ENCODE measurements around the gene OR7G1. TPM values are rescaled to one million over a fixed set of nuclear protein-coding genes. Genes with fewer than 3 reads are reported as not detected.
"Not testable (repeated sequence)": the region's sequence is repeated elsewhere in the genome, so short reads cannot be mapped to it uniquely, and the experiment has no call there.

OR7G1 gene
- total RNA-seq, 1 donor from 2014 or later = not detected

- intact Hi-C loops (cut with micrococcal nuclease) = no loop called here
Observed at GRCh38 chr19:9086761-9087160, 28.8 kb downstream of the OR7G1 start, which contains the start of gene OR1M1. TSS of gene OR1M1 (plus strand) at chr19:9087061. CDS start at chr19:9093245, 6,184 bp downstream.

- intact Hi-C loops (cut with micrococcal nuclease) = loop anchor here (1.0 kb wide), 1 partner anchor 424 kb away; no protein-coding TSS in a partner anchor
Observed at GRCh38 chr19:9078651-9079050, 36.9 kb downstream of the OR7G1 start.

GRCh38 chr19:9076901-9077300, 38.7 kb downstream of the OR7G1 start:
- intact Hi-C loops (cut with micrococcal nuclease) = no loop called here

DNA sequence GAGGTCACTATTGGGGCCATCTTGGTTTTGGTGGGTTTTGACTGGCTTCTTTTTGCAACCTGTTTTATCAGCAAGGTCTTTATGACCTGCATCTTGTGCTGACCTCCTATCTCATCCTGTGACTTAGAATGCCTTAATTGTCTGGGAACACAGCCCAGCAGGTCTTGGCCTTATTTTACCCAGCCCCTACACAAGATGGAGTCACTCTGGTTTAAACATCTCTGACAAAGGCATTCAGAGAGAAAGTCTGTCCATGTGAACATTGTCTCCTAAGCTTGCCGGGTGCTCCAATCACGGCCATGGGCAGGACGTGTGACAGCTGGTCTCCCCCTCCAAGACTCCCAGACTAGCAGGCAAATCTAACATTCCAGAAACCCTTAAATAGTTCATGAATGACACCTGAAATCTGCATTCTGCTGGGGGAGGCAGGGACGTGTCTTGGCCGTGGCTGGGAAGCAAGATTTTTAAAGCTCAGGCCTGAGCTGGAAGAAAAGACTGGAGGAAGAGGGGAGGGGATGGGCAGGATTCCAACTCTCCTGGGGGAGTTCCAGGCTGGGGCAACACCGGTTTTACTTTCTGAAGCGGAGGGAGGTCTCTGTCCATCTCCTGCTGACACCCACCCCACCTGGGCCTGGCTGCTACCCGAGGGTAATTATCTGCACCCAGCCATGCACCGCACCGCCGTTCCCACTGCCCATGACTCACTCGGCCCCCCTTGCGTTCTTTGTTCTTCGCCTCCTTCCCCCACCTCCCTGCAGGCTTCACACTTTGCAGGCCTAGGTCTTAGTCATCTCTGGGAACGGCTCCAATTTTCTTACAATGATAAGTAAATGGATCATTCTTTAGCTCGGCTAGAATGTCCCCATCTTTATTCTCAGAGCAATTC, 40.3 kb downstream of the OR7G1 start:
- intact Hi-C loops (cut with micrococcal nuclease) = no loop called here

GRCh38 chr19:9073806-9074205, 41.8 kb downstream of the OR7G1 start:
- intact Hi-C loops (cut with micrococcal nuclease) = no loop called here

- intact Hi-C loops (cut with micrococcal nuclease) = not testable (repeated sequence)
Observed at GRCh38 chr19:9071720-9072119, 43.8 kb downstream of the OR7G1 start.

DNA sequence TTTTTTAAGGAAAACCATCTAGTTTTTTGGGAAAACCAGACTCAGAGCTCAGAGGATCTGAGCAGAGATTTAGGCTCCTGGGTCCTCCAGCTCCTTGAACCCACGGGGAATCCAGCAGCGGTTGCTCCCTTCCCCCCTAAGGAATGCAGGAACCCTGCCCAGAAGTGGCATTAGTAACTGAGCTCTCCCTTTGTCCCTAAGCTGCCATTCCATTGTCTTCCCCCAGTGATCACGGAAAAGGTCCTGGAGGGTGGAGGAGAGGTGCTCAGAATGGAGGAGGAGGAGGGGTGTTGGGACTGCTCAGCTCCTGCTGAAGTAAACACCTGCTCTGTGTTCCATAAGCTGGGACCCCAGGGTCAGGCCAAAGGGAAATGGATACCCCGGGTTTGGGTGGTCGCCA, 45.5 kb downstream of the OR7G1 start:
- intact Hi-C loops (cut with micrococcal nuclease) = no loop called here

GRCh38 chr19:9065457-9066014, 50.0 kb downstream of the OR7G1 start:
- intact Hi-C loops (cut with micrococcal nuclease) = no loop called here

Other genes with a start within 250 kb of the OR7G1 start
- gene MUC16, start 105.4 kb downstream of the OR7G1 start, total RNA-seq = not detected in 2 replicates
- not detected in 2 replicates for gene OR1M1, start 28.7 kb downstream of the OR7G1 start, total RNA-seq
- not detected in 2 replicates for gene OR7G2, start 8.3 kb downstream of the OR7G1 start, total RNA-seq
- not detected in 2 replicates for gene OR7G3, start 11.2 kb upstream of the OR7G1 start, total RNA-seq
- 40.6 and 42.0 TPM in 2 replicates for gene ZNF317, start 24.6 kb upstream of the OR7G1 start, total RNA-seq
- gene OR7D2, start 63.2 kb upstream of the OR7G1 start, total RNA-seq = 0.39 and 0.95 TPM in 2 replicates
- gene OR7D4, start 103.8 kb upstream of the OR7G1 start, total RNA-seq = not detected in 2 replicates
- gene OR7E24, start 135.2 kb upstream of the OR7G1 start, total RNA-seq = not detected in 2 replicates
- 6.7 and 7.1 TPM in 2 replicates for gene ZNF699, start 194.1 kb upstream of the OR7G1 start, total RNA-seq
- 11.3 and 12.2 TPM in 2 replicates for gene ZNF559, start 208.4 kb upstream of the OR7G1 start, total RNA-seq
- 0.64 and 1.7 TPM in 2 replicates for gene ZNF177, start 247.2 kb upstream of the OR7G1 start, total RNA-seq

Data from T-helper 2 cell treated with Interferon-gamma antibody and Interleukin-4, amounts not matched to agents 100 ng/mL and 5 ng/mL, for 36 hours (primary cell).